IMR-90 (cell line): ENCODE data around the gene GDPD1. TPM values are rescaled to one million over a fixed set of nuclear protein-coding genes. Genes with fewer than 3 reads are reported as not detected.

ENCODE experiments used
- ATAC-seq: fragments of 200-7000 bp; cut with Tn5 transposase; 2 replicates; pipeline ENCODE4 v1.9.1; 2020; ENCODE audit warnings: low read depth, mild to moderate bottlenecking, moderate library complexity
- BruUV-seq: library from RNA; stranded (reverse); fragments of 400-500 nt; replicated peaks from 2 replicates; lab custom pipeline; 2021; lab: Mats Ljungman, UMichigan
- CTCF ChIA-PET: fragments of 300-600 bp; formaldehyde crosslinking; extraction: SDS; loops from one replicate; lab custom pipeline; 2021; ENCODE audit warnings: antibody characterized with exemption; lab: Yijun Ruan, JAX
- POLR2A ChIA-PET: fragments of 300-600 bp; sonication (Branson Sonifier 250); formaldehyde crosslinking; loops from one replicate; lab custom pipeline; 2022; ENCODE audit warnings: antibody characterized with exemption; ENCODE audit not compliant: unreplicated experiment; lab: Charles Lee
- DNase-seq: peaks from one replicate; pipeline ENCODE4 v3.0.0; 2013
- H2AFZ ChIP-seq: replicated peaks from 2 replicates; pipeline ENCODE3; 2013; ENCODE audit warnings: low read length, mild to moderate bottlenecking; ENCODE audit not compliant: poor library complexity
- H2AK5ac ChIP-seq: 2 replicates; pipeline ENCODE4 v1.6.1; 2013; ENCODE audit warnings: low read depth, low read length, inconsistent platforms
- H2AK9ac ChIP-seq: replicated peaks from 2 replicates; pipeline ENCODE3; 2013; ENCODE audit warnings: mild to moderate bottlenecking, low read depth, low read length, moderate library complexity; ENCODE audit not compliant: poor library complexity
- H2BK120ac ChIP-seq: 2 replicates; pipeline ENCODE4 v1.6.1; 2013; ENCODE audit warnings: low read depth, low read length, inconsistent platforms
- H2BK15ac ChIP-seq: 3 replicates; pipeline ENCODE4 v1.6.1; 2013; ENCODE audit warnings: low read depth, low read length, inconsistent platforms
- H2BK20ac ChIP-seq: 2 replicates; pipeline ENCODE4 v1.6.1; 2013; ENCODE audit warnings: low read depth, mild to moderate bottlenecking, inconsistent platforms, low read length, moderate library complexity
- H2BK5ac ChIP-seq: 2 replicates; pipeline ENCODE4 v1.6.1; 2013; ENCODE audit warnings: mild to moderate bottlenecking, low read depth, low read length, inconsistent platforms; ENCODE audit not compliant: poor library complexity, severe bottlenecking
- H3K14ac ChIP-seq: replicated peaks from 2 replicates; pipeline ENCODE4 v1.6.1; 2013; ENCODE audit warnings: low read depth, low read length, inconsistent platforms
- H3K18ac ChIP-seq: 2 replicates; pipeline ENCODE4 v1.6.1; 2013; ENCODE audit warnings: low read depth, low read length, control low read depth
- H3K23ac ChIP-seq: 2 replicates; pipeline ENCODE4 v1.6.1; 2013; ENCODE audit warnings: low read depth, low read length, inconsistent platforms
- H3K27ac ChIP-seq: 2 replicates; pipeline ENCODE4 v1.5.1; 2013; ENCODE audit warnings: mild to moderate bottlenecking, control low read depth, low read length; ENCODE audit not compliant: insufficient read depth
- H3K27me3 ChIP-seq: 2 replicates; pipeline ENCODE4 v1.6.1; 2013; ENCODE audit warnings: low read length; ENCODE audit not compliant: control insufficient read depth, insufficient read depth
- H3K36me3 ChIP-seq: 2 replicates; pipeline ENCODE4 v1.6.1; 2013; ENCODE audit warnings: low read length, mixed read lengths; ENCODE audit not compliant: control insufficient read depth, insufficient read depth
- H3K4ac ChIP-seq: 2 replicates; pipeline ENCODE4 v1.6.1; 2013; ENCODE audit warnings: low read depth, low read length, inconsistent platforms
- H3K4me1 ChIP-seq: 2 replicates; pipeline ENCODE4 v1.6.1; 2013; ENCODE audit warnings: low read length, mixed read lengths; ENCODE audit not compliant: control insufficient read depth, insufficient read depth
- H3K4me2 ChIP-seq: 2 replicates; pipeline ENCODE4 v1.6.1; 2013; ENCODE audit warnings: low read depth, mild to moderate bottlenecking, control low read depth, low read length, moderate library complexity
- H3K4me3 ChIP-seq: 2 replicates; pipeline ENCODE4 v1.5.1; 2013; ENCODE audit warnings: low read depth, mild to moderate bottlenecking, control low read depth, low read length, moderate library complexity; ENCODE audit not compliant: insufficient read depth
- H3K56ac ChIP-seq: 2 replicates; pipeline ENCODE4 v1.6.1; 2013; ENCODE audit warnings: low read length, inconsistent platforms; ENCODE audit not compliant: insufficient read depth; ENCODE audit errors: extremely low read depth
- H3K79me1 ChIP-seq, 2 experiments: 2 replicates each; pipeline ENCODE4 v1.6.1; 2013; ENCODE audit warnings: low read length in 2 of 2, inconsistent platforms in 1 of 2, low read depth in 1 of 2
- H3K9ac ChIP-seq: 2 replicates; pipeline ENCODE4 v1.6.1; 2013; ENCODE audit warnings: low read depth, low read length, control low read depth
- H3K9me1 ChIP-seq: 2 replicates; pipeline ENCODE4 v1.6.1; 2013; ENCODE audit warnings: low read length, inconsistent platforms; ENCODE audit not compliant: insufficient read depth
- H3K9me3 ChIP-seq: 2 replicates; pipeline ENCODE4 v1.6.1; 2013; ENCODE audit warnings: low read length; ENCODE audit not compliant: control insufficient read depth, insufficient read depth
- H4K20me1 ChIP-seq: 2 replicates; pipeline ENCODE4 v1.6.1; 2013; ENCODE audit warnings: low read length, inconsistent platforms; ENCODE audit not compliant: insufficient read depth
- H4K5ac ChIP-seq: 2 replicates; pipeline ENCODE4 v1.6.1; 2013; ENCODE audit warnings: mild to moderate bottlenecking, low read depth, low read length, control low read depth
- H4K8ac ChIP-seq, 2 experiments: 2 replicates each; pipeline ENCODE4 v1.6.1; 2013; ENCODE audit warnings: low read depth in 2 of 2, low read length in 2 of 2, control low read depth in 1 of 2, inconsistent platforms in 1 of 2
- H4K91ac ChIP-seq: 2 replicates; pipeline ENCODE4 v1.6.1; 2013; ENCODE audit warnings: low read depth, low read length, inconsistent platforms; ENCODE audit not compliant: insufficient read depth
- MAZ ChIP-seq: IDR thresholded peaks from 2 replicates; pipeline ENCODE4 v1.6.1; 2012; ENCODE audit warnings: low read depth, mild to moderate bottlenecking, low read length, improper control_type of control experiment, moderate library complexity, borderline replicate concordance
- RFX5 ChIP-seq: IDR thresholded peaks from 2 replicates; pipeline ENCODE4 v1.8.0; 2012; ENCODE audit warnings: low read depth, mild to moderate bottlenecking, low read length, moderate library complexity
- WGBS, 2 experiments: methylation state at CpG; one replicate each; pipeline versions ENCODE4 v1.1.5 to v1.1.7; 2013; ENCODE audit warnings: missing lambda C conversion rate in 2 of 2; ENCODE audit not compliant: insufficient read length in 1 of 2; ENCODE audit errors: extremely low coverage in 2 of 2; 5-methylcytosine and 5-hydroxymethylcytosine counted together
- dilution Hi-C: fragments of 300-500 bp; cut with HindIII; formaldehyde crosslinking; loops from one replicate; pipeline ENCODE4 v1.14.3; 2018; ENCODE audit warnings: low sequenced_read_pairs; ENCODE audit not compliant: unreplicated experiment
- in situ Hi-C: fragments of 300-500 bp; cut with MboI; formaldehyde crosslinking; loops from 3 replicates; pipeline ENCODE4 v1.14.3; 2019; ENCODE audit warnings: low sequenced_read_pairs, inconsistent platforms, mixed read lengths
- intact Hi-C: fragments of 100-400 bp; cut with micrococcal nuclease; formaldehyde crosslinking; loops from 2 replicates; pipeline ENCODE4 v1.10.0; 2022
- polyA plus RNA-seq, 3 experiments: library from polyadenylated mRNA; depleted of rRNA; stranded (reverse); fragments of >200 nt; gene quantifications; 2 replicates each; pipeline ENCODE4 v1.2.3, GENCODE V29; 2012; ENCODE audit warnings: low replicate concordance in 1 of 3
- total RNA-seq: library from RNA; depleted of rRNA; stranded (reverse); fragments of >200 nt; gene quantifications from 2 replicates; pipeline ENCODE4 v1.2.3, GENCODE V29; 2012

Gene GDPD1
- total and polyA plus RNA-seq, 2 of the 4 experiments (the other 2 are of a cell fraction), result 0.72 to 0.84 TPM

DNA sequence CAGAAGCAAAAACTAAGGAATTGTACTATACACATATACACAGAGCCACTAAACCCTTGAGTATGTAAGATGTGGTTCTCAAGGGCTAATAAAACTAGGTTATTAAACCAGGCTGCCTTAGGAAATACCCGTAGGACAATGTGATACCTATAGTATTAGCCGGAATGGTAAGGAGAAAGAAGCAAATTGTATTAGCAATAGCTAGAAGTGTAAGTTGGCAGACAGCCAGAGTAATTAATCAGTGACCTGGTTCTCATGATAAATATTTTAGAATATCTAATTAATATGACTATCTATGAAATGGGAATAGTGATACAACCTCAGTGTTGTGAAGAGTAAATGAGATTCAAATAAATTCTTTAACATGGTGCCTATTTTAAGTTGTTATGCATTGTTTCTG is 18.6 kb downstream of the GDPD1 start:
- no peaks in the 10 kb centered on the region for H3K9me3 ChIP-seq
- WGBS, 2 experiments, result no CpG with 5 or more reads among the region's 2 CpGs
- H2BK120ac ChIP-seq, result no peak overlapping the region
- no peak overlapping the region for H3K4me2 ChIP-seq
- H2BK15ac ChIP-seq, result no peak overlapping the region
- in situ Hi-C loops, result no loop called here
- ATAC-seq (no peak), DNase-seq (no peak)
- H2BK5ac ChIP-seq, result no peak overlapping the region
- no peak overlapping the region for H3K56ac ChIP-seq
- TF ChIP-seq RFX5 (no peak), MAZ (no peak)
- no peak overlapping the region for H4K91ac ChIP-seq
- no peaks in the 10 kb centered on the region for H3K27me3 ChIP-seq
- ChIA-PET POLR2A (no interaction called here), CTCF (interaction anchor here (1.2 kb wide), 1 partner anchor 13 kb away, joined by 3 read pairs; no protein-coding TSS in a partner anchor)
- no peaks in the 10 kb centered on the region for H3K36me3 ChIP-seq
- H3K18ac ChIP-seq, result no peak overlapping the region
- no peak overlapping the region for H4K8ac ChIP-seq
- H3K79me1 ChIP-seq, result no peaks in the 10 kb centered on the region
- no peak overlapping the region for H3K23ac ChIP-seq
- H2AK9ac ChIP-seq, result no peak overlapping the region
- intact Hi-C loops, result no loop called here
- H3K4me1 ChIP-seq, result no peaks in the 10 kb centered on the region
- H2AK5ac ChIP-seq, result no peak overlapping the region
- H3K4me3 ChIP-seq, result no peak overlapping the region
- H3K9me1 ChIP-seq, result no peaks in the 10 kb centered on the region
- no peak overlapping the region for H4K5ac ChIP-seq
- H2BK20ac ChIP-seq, result no peak overlapping the region
- no TSS peak for BruUV-seq
- H3K14ac ChIP-seq, result no peak overlapping the region
- no peak overlapping the region for H2AFZ ChIP-seq
- no peak overlapping the region for H3K9ac ChIP-seq
- dilution Hi-C loops, result no loop called here
- H3K27ac ChIP-seq, result no peak overlapping the region
- no peaks in the 10 kb centered on the region for H4K20me1 ChIP-seq
- no peak overlapping the region for H3K4ac ChIP-seq
